HG02642 (cell line): ENCODE measurements around the gene NRXN3.
A peak's percentile ranks its signal among the peaks of the same experiment; 100 is the strongest.

Experiments
- ATAC-seq: cut with Tn5 transposase; IDR thresholded peaks from one replicate; pipeline ENCODE4 v1.9.1; 2021; ENCODE audit warnings: mild to moderate bottlenecking; ENCODE audit not compliant: unreplicated experiment, poor library complexity

Gene NRXN3

DNA sequence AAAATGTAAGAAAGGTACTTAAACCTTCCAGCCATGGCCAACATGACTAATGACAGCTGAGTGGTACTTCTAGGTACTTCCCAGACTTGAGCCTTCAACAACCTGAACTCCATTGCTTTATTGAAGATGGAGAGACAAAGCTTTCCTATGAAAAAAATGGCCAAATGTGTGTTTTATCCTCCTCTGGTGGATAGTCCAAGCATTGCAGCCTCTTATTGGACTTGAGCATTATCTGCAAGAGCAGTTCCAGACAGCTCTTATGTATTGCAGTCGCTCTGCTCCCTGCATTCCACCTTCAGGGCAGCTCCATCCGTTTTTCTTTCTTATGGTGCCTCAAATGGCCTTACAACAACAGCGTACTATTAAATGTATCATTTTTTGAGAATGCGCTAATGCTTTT is 588.2 kb downstream of the NRXN3 start:
- ATAC-seq, result peak; percentile 64

DNA sequence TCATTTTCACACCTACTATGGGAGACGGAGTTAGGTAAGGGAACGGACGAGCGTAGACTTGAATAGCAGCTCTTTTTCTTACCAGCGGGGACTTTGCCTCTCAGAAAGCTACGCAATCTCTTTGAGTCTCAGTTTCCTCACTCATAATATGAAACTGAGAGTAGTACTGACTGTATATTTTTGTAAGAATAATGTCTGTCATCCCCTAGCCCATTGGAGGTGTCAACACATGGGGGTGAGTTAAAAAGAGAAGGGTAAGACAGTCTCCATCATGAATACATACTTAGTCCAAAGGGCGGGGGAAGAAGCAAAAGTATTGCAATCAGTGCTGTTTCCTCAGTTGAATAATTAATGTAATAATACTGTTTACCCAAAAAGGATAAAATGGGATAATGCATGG is 592.2 kb downstream of the NRXN3 start:
- no peak for ATAC-seq

DNA sequence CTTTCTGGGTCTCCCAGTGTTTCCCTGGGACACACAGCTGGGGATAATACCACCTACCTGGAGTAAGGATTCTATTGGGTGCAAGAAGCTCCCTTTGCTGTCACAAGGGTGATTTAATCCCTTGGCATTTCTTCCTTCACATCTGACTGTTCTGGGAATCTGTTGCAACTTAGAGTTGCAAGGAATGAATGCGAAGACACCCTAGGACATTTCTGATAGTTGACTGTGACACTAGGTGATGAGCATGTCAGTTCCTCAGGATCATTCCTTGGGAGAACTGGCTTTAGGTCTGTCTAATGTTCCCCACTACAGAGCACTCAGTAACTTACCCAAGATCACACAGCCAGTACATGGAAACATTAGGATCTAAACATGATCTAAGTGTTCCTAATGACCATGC is 593.6 kb downstream of the NRXN3 start:
- no peak for ATAC-seq

DNA sequence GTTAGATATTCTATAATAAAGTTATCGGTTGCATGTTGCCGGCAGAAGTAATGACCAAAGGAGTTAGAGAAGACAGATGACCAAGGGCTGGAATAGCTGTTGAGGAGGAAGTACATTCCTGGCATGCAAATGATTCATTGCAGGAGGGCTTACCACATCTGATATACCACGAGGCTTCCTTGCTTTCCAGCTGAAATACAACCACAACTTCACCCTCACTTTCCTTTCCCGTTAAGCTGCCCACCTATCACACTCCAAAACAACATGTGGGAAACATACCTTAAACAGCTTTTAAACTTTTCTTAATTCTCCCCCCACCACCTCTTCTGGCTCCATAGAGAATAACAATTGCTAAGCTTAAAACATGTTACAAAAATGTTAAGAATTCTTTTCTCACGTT is 594.1 kb downstream of the NRXN3 start:
- no peak for ATAC-seq

DNA sequence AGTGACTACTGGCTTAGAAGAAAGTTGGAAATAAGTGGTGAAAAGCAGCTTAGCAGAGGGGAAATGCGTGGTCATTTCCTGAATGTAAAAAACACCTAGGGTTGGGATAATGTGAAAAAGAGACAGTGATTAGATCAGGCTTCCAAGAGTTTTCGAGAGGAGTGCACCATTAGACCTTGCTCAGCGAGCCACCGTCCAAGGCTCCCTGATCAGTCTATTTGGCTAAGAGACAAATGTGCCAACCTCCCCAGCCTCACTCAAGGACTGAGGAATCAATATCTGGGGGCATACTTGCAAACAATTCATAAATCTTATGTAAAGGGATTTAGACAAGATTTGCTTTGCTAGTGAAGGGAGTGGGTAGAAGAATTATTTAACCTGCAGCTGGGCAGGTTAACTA is 594.5 kb downstream of the NRXN3 start:
- no peak for ATAC-seq

DNA sequence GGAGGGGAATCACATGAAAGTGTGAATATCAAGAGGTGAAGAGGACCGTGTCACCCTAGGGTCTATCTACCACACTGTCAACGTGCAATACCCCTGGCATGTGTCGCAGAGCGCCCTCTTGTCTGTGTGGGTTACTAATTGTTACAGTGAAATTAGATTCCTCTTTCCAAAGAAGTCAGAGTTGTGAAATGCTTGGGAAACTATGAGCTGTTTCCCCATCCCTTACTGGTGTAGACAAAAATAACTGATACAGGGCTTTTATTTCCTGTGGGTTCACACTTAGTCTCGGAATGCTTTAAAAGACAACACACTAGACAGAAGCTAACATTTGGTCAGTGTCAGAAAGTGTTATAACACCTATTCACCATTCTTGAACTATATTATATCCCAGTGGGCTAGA is 597.3 kb downstream of the NRXN3 start:
- ATAC-seq, result no peak

DNA sequence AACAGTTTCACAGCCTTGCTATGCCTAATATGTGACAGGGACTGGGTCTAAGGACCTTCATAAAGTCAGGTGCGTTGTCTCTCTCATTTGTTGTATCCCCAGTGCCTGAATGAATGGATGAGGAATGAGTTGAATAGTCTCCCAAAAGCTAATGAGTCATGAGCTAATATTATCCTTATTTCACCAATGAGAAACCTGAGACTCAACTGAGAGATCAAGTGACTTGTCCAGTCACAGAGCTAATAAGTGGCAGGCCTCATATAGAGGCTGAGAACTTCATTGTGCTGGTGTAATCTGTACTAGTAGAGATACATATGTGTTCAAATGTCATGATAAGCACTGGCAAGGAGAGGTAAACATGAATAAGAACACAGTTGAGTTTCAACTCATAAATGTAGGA is 612.4 kb downstream of the NRXN3 start:
- no peak for ATAC-seq

DNA sequence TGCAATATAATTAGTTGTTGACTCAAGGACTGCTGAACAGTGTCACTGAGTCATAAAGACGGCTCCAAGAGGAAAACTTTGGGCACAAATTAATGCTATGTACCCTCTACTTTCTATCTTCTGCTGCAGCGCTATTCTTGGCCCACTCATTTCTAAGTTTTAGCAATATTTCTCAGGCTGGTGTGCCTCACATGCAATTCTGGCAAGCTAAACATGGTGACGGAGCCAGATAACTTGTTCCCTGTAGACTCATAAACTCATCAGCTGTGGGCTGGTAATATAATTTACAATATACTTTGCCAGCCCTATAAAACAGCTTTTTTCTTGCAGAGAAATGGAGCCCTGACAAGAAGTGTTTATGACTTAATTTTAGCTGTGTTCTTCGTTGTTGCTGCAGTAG is 615.1 kb downstream of the NRXN3 start:
- no peak for ATAC-seq

DNA sequence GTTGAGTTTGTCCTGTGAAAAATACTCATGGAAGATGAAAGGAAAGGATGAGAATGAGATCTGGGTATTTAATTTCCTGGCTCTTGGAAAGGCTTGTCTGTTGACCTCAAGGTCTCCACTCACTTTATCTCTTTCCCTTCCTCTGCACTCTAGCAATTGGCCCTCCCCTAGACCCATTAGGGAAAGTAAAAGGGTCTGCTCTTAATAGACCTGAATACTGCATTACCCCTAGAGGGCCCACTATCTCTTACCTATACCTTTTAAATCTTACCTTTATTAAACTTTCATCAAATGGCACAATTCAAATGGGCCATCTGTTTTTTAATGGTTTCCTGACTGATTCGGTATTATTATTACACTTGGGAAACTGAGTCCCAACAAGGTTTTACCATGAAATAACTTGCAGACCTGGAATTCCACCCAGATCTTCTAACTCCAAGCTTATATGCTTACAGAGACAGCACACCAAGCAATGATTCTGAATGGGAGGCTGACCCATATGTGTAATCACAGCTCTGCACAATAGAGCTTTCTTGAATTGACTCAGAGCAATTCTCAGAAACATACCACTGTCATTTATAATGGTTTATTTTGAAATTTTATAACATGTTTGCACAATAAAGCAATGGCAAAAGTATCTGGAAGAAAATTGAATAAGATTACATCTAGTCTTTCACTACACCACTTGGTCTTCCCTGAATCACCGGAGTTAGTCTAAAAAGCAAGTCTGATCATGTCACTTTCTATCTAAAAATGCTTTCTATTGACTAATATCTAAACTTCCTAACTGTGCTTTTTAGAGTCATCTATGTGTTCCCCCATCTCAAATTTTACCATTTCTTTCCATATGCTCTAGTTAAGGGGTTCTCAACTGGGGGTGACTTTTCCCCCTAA is 618.5 kb downstream of the NRXN3 start:
- no peak for ATAC-seq

DNA sequence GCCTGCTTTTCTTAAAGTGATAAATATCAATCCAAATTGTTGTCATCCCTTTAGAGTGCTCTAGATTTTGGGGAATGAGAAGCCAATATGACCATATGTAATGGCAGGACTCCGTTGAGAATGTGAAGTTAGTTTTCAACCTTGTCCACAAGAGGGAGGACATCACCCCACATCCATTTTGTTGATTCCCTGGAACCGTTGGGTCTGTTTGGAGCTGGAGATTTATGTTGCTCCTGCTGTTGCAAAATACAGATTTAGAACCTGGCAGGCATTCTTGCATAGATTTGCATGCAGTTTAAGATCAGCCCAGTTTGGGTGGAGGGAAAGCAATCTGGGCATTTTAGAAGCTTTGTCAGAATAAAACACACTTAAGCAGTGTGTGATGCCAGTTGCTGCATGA is 620.1 kb downstream of the NRXN3 start:
- ATAC-seq, result no peak

DNA sequence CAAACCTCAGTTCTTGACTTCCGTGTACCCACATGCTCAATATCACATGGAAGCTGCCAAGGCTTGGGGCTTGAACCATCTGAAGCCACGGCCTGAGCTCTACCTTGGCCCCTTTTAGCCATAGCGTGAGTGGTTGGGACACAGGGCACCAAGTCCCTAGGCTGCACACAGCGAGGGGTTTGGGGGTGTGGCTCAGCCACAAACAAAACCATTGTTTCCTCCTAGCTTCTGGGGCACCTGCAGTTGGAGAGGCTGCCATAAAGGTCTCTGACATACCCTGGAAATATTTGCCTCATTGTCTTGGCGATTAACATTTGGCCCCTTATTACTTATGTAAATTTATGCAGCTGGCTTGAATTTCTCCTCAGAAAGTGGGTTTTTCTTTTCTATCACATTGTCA is 628.6 kb downstream of the NRXN3 start:
- no peak for ATAC-seq

DNA sequence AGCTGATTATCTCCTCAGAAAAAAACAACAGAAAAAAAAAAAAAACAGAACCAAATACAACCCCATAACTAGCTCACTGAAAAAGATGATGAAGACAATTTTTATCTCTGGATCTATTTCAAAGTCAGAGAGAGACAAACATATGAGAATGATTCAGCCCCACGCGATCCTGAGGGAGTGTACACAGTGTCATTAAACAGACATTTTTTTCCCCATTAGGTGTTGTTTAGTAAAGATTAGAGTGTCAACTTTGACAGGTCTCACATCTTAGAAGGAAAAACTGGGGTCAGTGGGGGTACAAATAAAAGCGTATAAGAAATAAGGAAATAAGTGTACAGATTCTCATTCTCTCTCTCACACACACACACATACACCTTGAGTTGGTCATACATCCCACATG is 635.4 kb downstream of the NRXN3 start:
- ATAC-seq, result no peak

DNA sequence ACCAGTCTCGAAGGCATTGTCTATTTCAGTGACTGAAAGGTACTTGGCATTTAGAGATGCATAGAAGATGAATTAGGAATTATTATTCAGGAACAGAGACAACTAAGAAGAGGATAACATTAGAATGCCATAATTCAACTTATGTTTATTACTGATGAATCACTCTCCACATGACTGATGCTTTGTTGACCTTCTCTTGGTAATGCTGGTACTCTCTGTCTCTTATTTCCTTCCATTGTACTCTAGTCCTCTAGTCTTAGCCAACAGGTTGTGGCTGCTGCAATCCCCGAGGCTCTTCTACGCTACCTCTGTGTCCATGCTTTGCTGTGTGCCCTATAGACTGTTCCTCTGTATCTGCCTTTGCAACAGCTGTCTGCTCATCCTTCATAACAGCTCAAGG is 652.9 kb downstream of the NRXN3 start:
- ATAC-seq, result no peak

DNA sequence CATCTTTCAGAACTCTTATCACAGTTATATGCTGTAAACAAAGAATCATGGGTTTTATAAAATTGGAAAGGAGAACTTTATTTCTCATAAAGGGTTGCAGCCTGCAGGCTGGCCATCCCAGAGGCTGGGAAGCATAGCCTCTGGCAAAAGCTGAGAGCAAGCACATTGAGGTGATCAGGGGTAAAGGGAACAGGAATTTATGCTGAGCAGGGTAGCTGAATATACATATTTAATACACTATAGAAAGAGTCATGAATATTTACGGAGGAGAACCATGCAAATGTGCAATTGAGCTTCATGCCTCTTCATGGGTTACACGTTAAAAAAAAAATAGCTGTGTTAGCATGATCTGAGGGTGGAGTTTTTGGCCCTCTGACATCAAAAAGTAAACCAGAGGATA is 653.3 kb downstream of the NRXN3 start:
- ATAC-seq, result no peak

DNA sequence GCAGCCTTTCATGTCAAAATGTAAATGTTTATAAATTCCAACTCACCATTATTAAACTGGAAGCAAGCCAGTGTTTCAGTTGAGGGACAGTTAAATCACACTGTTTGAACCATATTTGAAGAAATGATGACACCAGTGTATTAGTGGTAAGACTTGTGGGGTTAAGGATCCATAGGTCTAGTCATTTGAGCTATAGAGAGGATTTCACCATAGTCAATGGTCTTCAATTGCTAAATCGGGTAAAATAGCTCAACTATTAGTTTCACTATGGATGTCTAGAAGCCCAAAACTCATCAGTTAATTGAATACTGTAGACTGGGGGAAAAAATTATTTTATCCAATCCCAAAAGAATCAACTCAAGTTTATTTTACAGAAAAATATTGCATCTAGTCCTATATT is 659.1 kb downstream of the NRXN3 start:
- ATAC-seq, result peak; percentile 50

DNA sequence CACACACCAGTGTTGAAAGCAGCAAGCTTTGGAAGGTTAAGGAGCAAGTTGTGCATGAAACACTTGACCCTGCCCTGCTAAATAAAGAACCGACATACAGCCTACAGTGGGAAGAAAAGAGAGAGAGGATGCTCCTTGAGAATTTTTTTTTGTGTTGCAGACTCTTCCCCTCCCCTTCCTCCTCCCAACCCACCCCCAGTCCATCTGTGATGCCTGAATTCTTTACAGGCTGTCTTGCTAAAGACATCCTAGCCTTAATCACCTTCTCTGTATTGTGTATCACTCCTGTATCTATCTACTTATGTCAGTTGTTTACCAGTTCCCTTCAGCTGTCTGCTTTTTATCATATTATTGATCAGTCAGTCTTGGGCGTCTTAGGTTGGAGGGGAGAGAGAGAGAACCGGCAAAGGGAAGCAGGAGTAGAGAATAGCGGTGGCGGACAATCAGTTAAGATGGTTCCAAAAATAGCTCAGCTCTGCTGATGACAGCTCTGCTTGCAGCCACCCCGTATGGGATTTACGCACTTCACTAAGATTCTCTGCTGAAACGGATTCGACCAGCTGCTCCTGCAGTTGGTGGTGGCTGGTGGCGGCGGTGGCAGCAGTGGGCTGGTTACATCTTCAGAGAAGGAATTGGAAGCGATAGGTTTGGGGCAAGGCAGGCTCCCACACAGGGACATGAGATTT is 664.7 kb downstream of the NRXN3 start:
- ATAC-seq, result no peak

DNA sequence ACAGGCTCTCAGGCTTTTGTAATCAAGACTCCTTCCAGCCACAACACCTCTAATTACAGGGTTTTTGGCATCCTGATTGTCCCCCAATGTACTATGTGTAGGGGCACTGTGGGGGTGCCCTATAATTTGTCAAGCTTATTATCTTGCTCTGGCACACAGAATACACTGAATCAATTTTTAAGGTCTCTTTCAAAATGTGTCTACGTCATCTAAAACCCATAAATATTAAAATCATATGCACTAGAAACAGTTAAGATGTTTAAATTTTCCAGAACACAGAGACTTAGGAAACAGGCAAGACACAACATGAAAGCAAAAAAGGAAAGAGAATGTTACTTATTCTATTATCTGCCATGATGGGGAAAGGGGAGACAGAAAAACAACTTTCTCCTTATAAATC is 665.7 kb downstream of the NRXN3 start:
- no peak for ATAC-seq

DNA sequence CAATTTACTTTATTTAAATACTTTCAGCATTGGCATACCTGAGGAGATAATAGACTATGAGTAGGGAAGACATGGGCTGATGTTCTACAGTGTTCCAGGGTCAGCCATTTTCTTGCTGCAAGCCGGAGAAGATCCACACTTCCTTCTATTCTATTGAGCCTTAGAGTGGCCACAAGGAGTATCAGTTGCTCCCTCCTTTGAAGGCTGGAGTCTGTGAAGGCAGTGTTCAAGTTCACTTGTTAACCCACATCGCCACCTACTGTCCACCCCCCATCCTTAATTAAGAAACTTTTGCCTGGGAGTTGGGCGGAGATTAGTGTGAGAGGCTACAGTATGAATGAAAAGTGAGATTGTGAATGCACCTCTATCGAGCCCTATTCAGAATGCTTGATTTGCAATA is 666.6 kb downstream of the NRXN3 start:
- ATAC-seq, result peak; percentile 65

DNA sequence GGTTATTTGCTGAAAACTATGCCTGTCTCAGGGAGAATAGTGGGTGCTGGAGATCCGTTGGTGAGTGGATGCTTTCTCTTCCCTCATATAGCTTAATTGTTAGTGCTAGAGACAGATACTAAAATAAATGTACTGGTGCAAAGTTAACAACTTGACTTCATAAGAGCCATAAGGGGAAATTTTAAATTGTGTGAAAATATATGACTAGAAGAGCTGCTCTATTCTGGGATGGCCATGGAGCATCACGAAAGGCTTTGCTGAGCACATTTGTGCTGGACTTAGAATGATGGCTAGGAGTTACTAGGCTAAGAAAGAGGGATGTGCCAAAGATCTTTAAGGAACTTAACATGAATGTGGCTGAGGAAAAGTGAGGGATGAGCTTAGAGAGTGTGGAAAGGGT is 668.8 kb downstream of the NRXN3 start:
- ATAC-seq, result no peak

DNA sequence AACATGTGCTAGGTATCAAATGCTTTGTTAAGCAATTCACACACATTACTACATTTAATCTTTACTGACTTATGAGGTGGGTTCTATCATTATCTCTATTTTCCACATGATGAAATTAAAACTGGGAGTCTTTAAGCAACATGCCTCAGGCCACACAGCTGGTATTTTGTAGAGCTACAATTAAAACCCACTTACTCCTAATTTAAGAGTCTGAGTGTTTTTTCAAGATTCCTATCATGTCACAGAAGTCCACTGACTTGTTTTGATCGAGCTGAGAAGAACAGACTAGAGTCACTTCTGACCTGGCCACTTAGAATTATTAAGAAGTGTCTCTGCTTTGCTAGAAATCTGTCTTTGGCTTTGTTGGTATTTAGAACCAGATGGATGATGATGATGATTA is 670.7 kb downstream of the NRXN3 start:
- no peak for ATAC-seq

DNA sequence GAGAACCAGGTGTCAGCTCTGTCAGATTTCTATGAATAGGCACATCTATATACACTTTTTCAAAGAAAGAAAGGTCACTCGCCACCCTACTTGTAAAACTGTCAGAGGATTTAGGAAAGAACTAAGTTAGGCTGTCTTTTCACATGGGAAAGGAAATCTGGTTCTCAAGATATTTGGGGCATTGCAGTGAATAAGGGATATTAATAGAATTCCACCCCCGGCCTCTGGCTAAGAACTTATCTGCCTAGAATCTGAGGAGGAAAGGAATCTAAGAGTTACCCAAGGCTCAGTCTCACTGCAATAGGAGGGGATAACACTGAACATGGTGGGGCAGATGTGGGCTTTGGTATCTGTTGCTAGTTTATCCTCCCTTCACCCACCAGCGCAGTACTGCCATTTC is 677.6 kb downstream of the NRXN3 start:
- ATAC-seq, result no peak

DNA sequence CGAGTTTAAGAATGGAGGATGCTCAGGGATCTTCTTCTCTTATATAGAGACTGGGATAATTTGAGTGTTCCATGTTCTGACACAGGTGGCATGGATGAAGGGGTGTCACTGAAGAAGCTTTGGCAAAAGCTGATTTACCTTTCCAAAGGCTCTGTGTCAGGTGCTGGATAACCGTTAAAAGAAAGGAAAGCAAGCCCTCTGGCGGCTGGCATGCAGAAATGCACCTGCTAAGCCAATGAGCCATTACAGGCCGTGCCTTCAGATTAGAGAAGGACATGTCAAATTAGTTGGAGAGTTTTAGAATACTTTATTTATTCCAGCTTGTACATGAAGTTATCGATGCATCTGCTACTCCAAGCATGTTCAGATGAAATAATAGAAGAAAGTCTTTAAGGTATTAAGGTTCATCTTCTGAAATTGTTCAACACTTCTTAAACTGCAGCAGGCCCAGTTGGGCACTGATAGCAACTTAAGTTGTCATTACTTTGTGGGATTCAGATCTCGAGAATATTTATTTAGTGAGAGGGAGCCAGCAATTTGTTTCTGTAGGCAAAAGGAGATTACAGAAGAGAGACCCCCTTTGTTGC is 678.2 kb downstream of the NRXN3 start:
- ATAC-seq, result peak; percentile 91
